Neural cell (in vitro differentiated cells): ENCODE results near the gene SLC39A3. TPM values are rescaled to one million over a fixed set of nuclear protein-coding genes. Genes with fewer than 3 reads are reported as not detected.
A peak's percentile ranks its signal among the peaks of the same experiment; 100 is the strongest.

Experiments
- H2AFZ ChIP-seq: fragments of 200-600, 300-800 bp; sonication (generic), shearing (Covaris generic); 2 replicates; pipeline ENCODE4 v1.6.0; 2014; ENCODE audit warnings: low read depth, mild to moderate bottlenecking, antibody characterized with exemption, low read length, moderate library complexity
- H3F3A ChIP-seq: fragments of 200-600 bp; shearing (Covaris generic); 2 replicates; pipeline ENCODE4 v1.6.1; 2016; ENCODE audit warnings: mild to moderate bottlenecking, moderate library complexity, mixed read lengths, antibody characterized with exemption, low read length; ENCODE audit not compliant: insufficient read depth, poor library complexity, severe bottlenecking
- H3K27ac ChIP-seq: fragments of 200-600, 300-800 bp; sonication (generic), shearing (Covaris generic); 2 replicates; pipeline ENCODE4 v1.5.1; 2014; ENCODE audit warnings: mild to moderate bottlenecking, low read length, moderate library complexity
- H3K27me3 ChIP-seq: fragments of 300-800, 200-600 bp; sonication (generic), shearing (Covaris generic); 2 replicates; pipeline ENCODE4 v1.6.0; 2014; ENCODE audit warnings: mild to moderate bottlenecking, low read depth, low read length, moderate library complexity; ENCODE audit not compliant: insufficient read depth
- H3K36me3 ChIP-seq: fragments of 300-800, 200-600 bp; sonication (generic), shearing (Covaris generic); 2 replicates; pipeline ENCODE4 v1.5.1; 2014; ENCODE audit warnings: mild to moderate bottlenecking, antibody characterized with exemption, low read length, moderate library complexity; ENCODE audit not compliant: insufficient read depth
- H3K4me2 ChIP-seq: fragments of 300-800, 200-600 bp; sonication (generic), shearing (Covaris generic); 2 replicates; pipeline ENCODE4 v1.6.0; 2014; ENCODE audit warnings: mild to moderate bottlenecking, low read length
- H3K4me3 ChIP-seq: fragments of 300-800, 200-600 bp; sonication (generic), shearing (Covaris generic); 2 replicates; pipeline ENCODE4 v1.5.1; 2014; ENCODE audit warnings: mild to moderate bottlenecking, low read length, moderate library complexity
- H3K79me2 ChIP-seq: fragments of 200-600 bp; shearing (Covaris generic); replicated peaks from 2 replicates; pipeline ENCODE4 v1.6.0; 2014; ENCODE audit warnings: mild to moderate bottlenecking, low read length, moderate library complexity; ENCODE audit not compliant: insufficient read depth
- H3K9ac ChIP-seq: fragments of 300-800, 200-600 bp; sonication (generic), shearing (Covaris generic); 2 replicates; pipeline ENCODE4 v1.6.1; 2016; ENCODE audit warnings: mild to moderate bottlenecking, low read length, mixed read lengths
- H3K9me2 ChIP-seq: fragments of 200-600 bp; shearing (Covaris generic); 2 replicates; pipeline ENCODE4 v1.6.1; 2016; ENCODE audit warnings: mild to moderate bottlenecking, low read length, mixed read lengths; ENCODE audit not compliant: insufficient read depth
- H3K9me3 ChIP-seq: fragments of 200-600, 300-800 bp; sonication (generic), shearing (Covaris generic); 2 replicates; pipeline ENCODE4 v1.6.1; 2016; ENCODE audit warnings: mild to moderate bottlenecking, mixed run types, low read length, moderate library complexity, mixed read lengths
- H4K20me1 ChIP-seq: fragments of 200-600 bp; shearing (Covaris generic); 2 replicates; pipeline ENCODE4 v1.6.1; 2016; ENCODE audit warnings: mild to moderate bottlenecking, mixed run types; ENCODE audit not compliant: insufficient read depth
- CTCF ChIP-seq: fragments of 450-650 bp; IDR thresholded peaks from 2 replicates; pipeline ENCODE4 v1.5.1; 2014; ENCODE audit warnings: antibody characterized with exemption, mild to moderate bottlenecking, moderate library complexity; ENCODE audit not compliant: poor library complexity, severe bottlenecking
- EP300 ChIP-seq: fragments of 450-650 bp; conservative IDR thresholded peaks from 2 replicates; pipeline ENCODE4 v1.6.1; 2014; ENCODE audit warnings: antibody characterized with exemption, mild to moderate bottlenecking, moderate library complexity; ENCODE audit not compliant: poor library complexity, severe bottlenecking
- EZH2 ChIP-seq: fragments of 200-600, 300-800 bp; shearing (Covaris generic), sonication (generic); IDR thresholded peaks from 2 replicates; pipeline ENCODE4 v1.6.1; 2014; ENCODE audit warnings: antibody characterized with exemption, low read length, borderline replicate concordance, mild to moderate bottlenecking; ENCODE audit not compliant: insufficient read depth, poor library complexity, severe bottlenecking
- MXI1 ChIP-seq: fragments of 450-650 bp; conservative IDR thresholded peaks from 2 replicates; pipeline ENCODE4 v1.6.1; 2014; ENCODE audit warnings: antibody characterized with exemption, mild to moderate bottlenecking; ENCODE audit not compliant: poor library complexity, severe bottlenecking
- POLR2AphosphoS5 ChIP-seq: IDR thresholded peaks from 2 replicates; pipeline ENCODE4 v1.6.1; 2012
- RAD21 ChIP-seq: fragments of 450-650 bp; conservative IDR thresholded peaks from 2 replicates; pipeline ENCODE4 v1.6.1; 2014; ENCODE audit warnings: antibody characterized with exemption, mild to moderate bottlenecking, moderate library complexity
- REST ChIP-seq: IDR thresholded peaks from 2 replicates; pipeline ENCODE4 v1.6.1; 2012; ENCODE audit warnings: borderline replicate concordance
- SMC3 ChIP-seq: fragments of 450-650 bp; conservative IDR thresholded peaks from 2 replicates; pipeline ENCODE4 v1.6.1; 2014; ENCODE audit warnings: antibody characterized with exemption, mild to moderate bottlenecking, moderate library complexity; ENCODE audit not compliant: poor library complexity
- TAF1 ChIP-seq: IDR thresholded peaks from 2 replicates; pipeline ENCODE4 v1.6.1; 2012; ENCODE audit warnings: low read depth
- polyA plus RNA-seq: library from polyadenylated mRNA; depleted of rRNA; stranded (reverse); fragments of >200 nt; gene quantifications from 2 replicates; pipeline ENCODE4 v1.2.3, GENCODE V29; 2014

The SLC39A3 gene
- polyA plus RNA-seq, 1 donor from 2014 or later, result 72.8 TPM

GRCh38 chr19:2702170-2703076 lies 37.4 kb downstream of the SLC39A3 start, which contains the start of gene GNG7:
Gene GNG7, minus strand, starts transcription at chr19:2702694. Its CDS starts 182,006 bp downstream, at chr19:2520688.
- Histone ChIP-seq H3K9me2 (no peaks in the 10 kb centered on the region), H2AFZ (peak within 1 kb of the TSS; percentile 21), H3K4me3 (peak within 1 kb of the TSS; percentile 65), H4K20me1 (no peaks in the 10 kb centered on the region), H3K79me2 (no peaks in the 10 kb centered on the region), H3K9me3 (no peaks in the 10 kb centered on the region), H3K9ac (peak within 1 kb of the TSS; percentile 61), H3F3A (no peaks in the 10 kb centered on the region), H3K36me3 (no peaks in the 10 kb centered on the region), H3K4me2 (peak within 1 kb of the TSS; percentile 19), H3K27me3 (peaks cover 12% of the 10 kb centered on the region), H3K27ac (no peak within 1 kb of the TSS)
- TF ChIP-seq EZH2, result no peak
- no peak for TF ChIP-seq REST
- TF ChIP-seq TAF1, result no peak
- no peak for TF ChIP-seq POLR2AphosphoS5
- TF ChIP-seq RAD21, result no peak
- TF ChIP-seq EP300, result no peak
- TF ChIP-seq SMC3, result no peak
- no peak for TF ChIP-seq CTCF
- TF ChIP-seq MXI1, result no peak

GRCh38 chr19:2701361-2702169 lies 38.3 kb downstream of the SLC39A3 start:
- Histone ChIP-seq H3F3A (no peaks in the 10 kb centered on the region), H3K4me3 (peak overlapping the region; percentile 65), H3K9ac (peak overlapping the region; percentile 61), H3K9me3 (no peaks in the 10 kb centered on the region), H3K27me3 (peaks cover 12% of the 10 kb centered on the region), H3K9me2 (no peaks in the 10 kb centered on the region), H3K79me2 (no peaks in the 10 kb centered on the region), H3K4me2 (no peak overlapping the region), H2AFZ (no peak overlapping the region), H3K27ac (no peak overlapping the region), H3K36me3 (no peaks in the 10 kb centered on the region), H4K20me1 (no peaks in the 10 kb centered on the region)
- TF ChIP-seq REST, result no peak
